ENCODE results near the gene PPAN.

The PPAN gene

GRCh38 chr19:10120538-10121189 is 14.5 kb downstream of the PPAN start (continued):
- TF ChIP-seq CREB5 (CRISPR knock-in tag; IDR thresholded peaks at IDR 0.05; ENCODE audit: low read depth) (no peak), ARNTL (CRISPR knock-in tag; IDR thresholded peaks at IDR 0.05; ENCODE audit: borderline replicate concordance, low read depth) (no peak), ZFP30 (CRISPR knock-in tag; IDR thresholded peaks at IDR 0.05) (no peak), ZC3H10 (CRISPR knock-in tag; IDR thresholded peaks at IDR 0.05) (no peak), OSR1 (CRISPR knock-in tag; IDR thresholded peaks at IDR 0.05) (no peak), TOX (CRISPR knock-in tag; IDR thresholded peaks at IDR 0.05; ENCODE audit: borderline replicate concordance) (no peak), ZNF565 (CRISPR knock-in tag; conservative IDR thresholded peaks at IDR 0.05; ENCODE audit: low read depth) (no peak), ZNF70 (CRISPR knock-in tag; IDR thresholded peaks at IDR 0.05) (no peak)

GRCh38 chr19:10122045-10122444 is 15.9 kb downstream of the PPAN start:
- ATAC-seq, result no peak
- TF ChIP-seq ISL1 (CRISPR knock-in tag; IDR thresholded peaks at IDR 0.05) (no peak), TOX (CRISPR knock-in tag; IDR thresholded peaks at IDR 0.05; ENCODE audit: borderline replicate concordance) (no peak), ZFP3 (CRISPR knock-in tag; IDR thresholded peaks at IDR 0.05) (no peak), ZC3H10 (CRISPR knock-in tag; IDR thresholded peaks at IDR 0.05) (no peak), PATZ1 (CRISPR knock-in tag; IDR thresholded peaks at IDR 0.05; ENCODE audit: borderline replicate concordance) (no peak), CSDC2 (CRISPR knock-in tag; IDR thresholded peaks at IDR 0.05) (no peak), BACH2 (CRISPR knock-in tag; IDR thresholded peaks at IDR 0.05; ENCODE audit: borderline replicate concordance) (no peak), ARNTL (CRISPR knock-in tag; IDR thresholded peaks at IDR 0.05; ENCODE audit: borderline replicate concordance, low read depth) (no peak), OSR1 (CRISPR knock-in tag; IDR thresholded peaks at IDR 0.05) (no peak), ZNF70 (CRISPR knock-in tag; IDR thresholded peaks at IDR 0.05) (no peak), ZNF8 (CRISPR knock-in tag; IDR thresholded peaks at IDR 0.05) (no peak), TCF4 (CRISPR knock-in tag; IDR thresholded peaks at IDR 0.05; ENCODE audit: borderline replicate concordance) (no peak)
- TF ChIP-seq, protein P1, sequence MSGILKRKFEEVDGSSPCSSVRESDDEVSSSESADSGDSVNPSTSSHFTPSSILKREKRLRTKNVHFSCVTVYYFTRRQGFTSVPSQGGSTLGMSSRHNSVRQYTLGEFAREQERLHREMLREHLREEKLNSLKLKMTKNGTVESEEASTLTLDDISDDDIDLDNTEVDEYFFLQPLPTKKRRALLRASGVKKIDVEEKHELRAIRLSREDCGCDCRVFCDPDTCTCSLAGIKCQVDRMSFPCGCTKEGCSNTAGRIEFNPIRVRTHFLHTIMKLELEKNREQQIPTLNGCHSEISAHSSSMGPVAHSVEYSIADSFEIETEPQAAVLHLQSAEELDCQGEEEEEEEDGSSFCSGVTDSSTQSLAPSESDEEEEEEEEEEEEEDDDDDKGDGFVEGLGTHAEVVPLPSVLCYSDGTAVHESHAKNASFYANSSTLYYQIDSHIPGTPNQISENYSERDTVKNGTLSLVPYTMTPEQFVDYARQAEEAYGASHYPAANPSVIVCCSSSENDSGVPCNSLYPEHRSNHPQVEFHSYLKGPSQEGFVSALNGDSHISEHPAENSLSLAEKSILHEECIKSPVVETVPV (CRISPR knock-in tag; IDR thresholded peaks at IDR 0.05), result no peak

GRCh38 chr19:10124429-10124828 is 18.3 kb downstream of the PPAN start:
- TF ChIP-seq RARB (CRISPR knock-in tag; IDR thresholded peaks at IDR 0.05), result no peak
- no peak for TF ChIP-seq TSHZ2 (CRISPR knock-in tag; IDR thresholded peaks at IDR 0.05)
- no peak for TF ChIP-seq GLIS3 (CRISPR knock-in tag; IDR thresholded peaks at IDR 0.05)
- TF ChIP-seq POU6F1 (CRISPR knock-in tag; IDR thresholded peaks at IDR 0.05; ENCODE audit: borderline replicate concordance, low read depth), result no peak
- no peak for ATAC-seq
